Heart right ventricle (tissue), 16 donors: Measurements from ENCODE around the gene ADAM12. TPM values are rescaled to one million over a fixed set of nuclear protein-coding genes. Genes with fewer than 3 reads are reported as not detected.

Source experiments
- ATAC-seq, 8 donors: fragments of 200-7000 bp; cut with Tn5 transposase; one replicate each; pipeline ENCODE4 v1.9.1; 2020; ENCODE audit warnings: mild to moderate bottlenecking in 8 of 8, moderate library complexity in 8 of 8, moderate number of reproducible peaks in 1 of 8
- DNase-seq, 2 donors: peaks; one replicate each; pipeline ENCODE4 v3.0.0-alpha.2; 2020
- H3K27ac ChIP-seq, 10 donors: fragments of 200-600 bp; sonication (generic) in 2 of 10; one replicate each; pipeline versions ENCODE4 v1.5.0 to v1.8.0; 2020 to 2022; ENCODE audit warnings: mild to moderate bottlenecking in 3 of 10
- H3K27me3 ChIP-seq, 7 donors: fragments of 200-600 bp; one replicate each; pipeline ENCODE4 v1.8.0; 2021 to 2022; ENCODE audit warnings: mild to moderate bottlenecking in 2 of 7
- H3K36me3 ChIP-seq, 9 donors: fragments of 200-600 bp; sonication (generic) in 1 of 9; one replicate each; pipeline versions ENCODE4 v1.5.0 to v1.8.0; 2020 to 2022; ENCODE audit warnings: mild to moderate bottlenecking in 2 of 9
- H3K4me1 ChIP-seq, 9 donors: fragments of 200-600 bp; sonication (generic) in 1 of 9; one replicate each; pipeline versions ENCODE4 v1.5.0 to v1.8.0; 2020 to 2022; ENCODE audit warnings: mild to moderate bottlenecking in 4 of 9
- H3K4me3 ChIP-seq, 10 donors: fragments of 200-600 bp; sonication (generic) in 2 of 10; one replicate each; pipeline versions ENCODE4 v1.5.0 to v1.8.0; 2020 to 2022; ENCODE audit warnings: mild to moderate bottlenecking in 7 of 10, moderate library complexity in 2 of 10
- H3K9me3 ChIP-seq, 11 donors: fragments of 200-600 bp in 10 of 11; sonication (generic) in 2 of 11; one replicate each; pipeline versions ENCODE4 v1.5.0 to v1.8.0; 2013 to 2022; ENCODE audit warnings: mild to moderate bottlenecking in 2 of 11, control low read depth in 1 of 11, moderate library complexity in 1 of 11
- CTCF ChIP-seq, 9 donors: fragments of 200-600 bp; sonication (generic) in 2 of 9; IDR thresholded peaks; one replicate each; pipeline versions ENCODE4 v1.5.0 to v1.8.0; 2021 to 2022; ENCODE audit warnings: antibody characterized with exemption in 9 of 9, mild to moderate bottlenecking in 5 of 9, moderate library complexity in 1 of 9
- WGBS, 2 donors: extraction: QIAGEN DNeasy Blood & Tissue Kit; methylation state at CpG; one replicate each; pipeline ENCODE4 v1.1.7; 2013; ENCODE audit warnings: inconsistent platforms in 1 of 2; 5-methylcytosine and 5-hydroxymethylcytosine counted together
- intact Hi-C, 10 donors: fragments of 100-400 bp; cut with DNase I; formaldehyde crosslinking; loops; one replicate each; pipeline versions ENCODE4 v1.11.1 to v1.14.2; 2022
- polyA plus RNA-seq, 2 donors: library from polyadenylated mRNA; stranded (reverse); fragments of 200-250 nt; gene quantifications; one replicate each; pipeline ENCODE4 v1.2.3, GENCODE V29; 2013
- total RNA-seq, 10 donors: library from RNA; stranded (reverse); fragmentation: NEBNext Ultra II Directional in 3 of 10; extraction: Animal tissue kit (Norgen Biotek cat#: 25700) in 3 of 10; gene quantifications; one replicate each; pipeline versions ENCODE4 v1.2.1 to v1.2.4, GENCODE V29; 2021 to 2023
- donor health status: Arrhythmogenic right ventricular cardiomyopathy.
- donor health status: ischemic (EF 13 %, LVEDD 7.1; RV severe dilation, severe dysfunction).
- donor health status: healthy with polysubstance abuse.
- donor health status: DM: no; HTN: yes; CAD: no.
- donor health status: DM: no; HTN: no; CAD: no.
- donor health status: ischemic (EF 25% LVEDD 6.9; RV normal size, moderate dysfunction).
- donor health status: ischemic (EF 25% LVEDD 5.7; RV mildly dilated, moderate dysfunction).
- donor health status: healthy.
- donor health status: DM: yes; HTN: yes; CAD: no.
- donor health status: Ischemic cardiomyopathy.
- donor health status: ischemic (EF 35%, LVEDD 5.7; RV mildly dilated, moderate dysfunction).
- donor health status: nonischemic (EF 11% LVEDD 7.7; RV severe dilation, severe dysfunction).
- donor health status: DM: yes; HTN: yes; CAD: no.
- donor health status: PGD.
- donor health status: ischemic (EF 29% LVEDD 5.4; RV normal size, mild dysfunction).
- donor health status: nonischemic (EF 23%, LVEDD 6.1; RV moderate dilation, normal function).

The ADAM12 gene
- total and polyA plus RNA-seq, 12 donors, result 0.07 to 6.9 (median 0.47) TPM

DNA sequence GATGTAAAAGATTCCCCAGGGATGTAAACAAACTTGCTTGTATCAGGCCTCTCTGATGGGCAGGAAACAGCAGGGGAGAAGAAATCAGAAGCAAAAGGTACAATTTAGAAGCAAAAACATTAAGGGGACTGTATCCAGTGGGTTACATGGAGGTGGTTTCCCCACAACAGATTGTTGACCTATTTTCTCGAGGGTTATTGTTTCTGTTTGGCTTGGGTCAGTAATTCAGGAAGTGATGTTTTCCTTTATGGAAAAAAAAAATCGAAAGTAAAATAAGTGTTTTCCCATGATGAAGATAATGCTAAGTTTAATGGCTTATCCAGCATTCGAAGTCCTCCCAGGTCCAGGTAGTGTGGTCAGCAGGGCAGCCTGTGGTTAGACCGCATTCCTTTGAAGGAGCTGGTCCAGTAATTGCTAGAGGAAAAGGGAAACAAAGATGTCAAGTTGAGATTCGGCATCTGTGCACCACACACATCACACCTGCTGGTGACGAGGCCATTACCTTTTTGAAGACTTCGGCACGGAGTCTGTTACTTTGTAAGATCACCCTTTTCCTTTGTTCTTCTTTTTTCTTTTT, 37.3 kb upstream of the ADAM12 start:
- DNase-seq, result no peak
- WGBS, 2 donors, result 39 to 48% methylated on average over 8 of the region's 8 CpGs
- H3K9me3 ChIP-seq, result peaks cover 0 to 16% (median 11%) of the 10 kb centered on the region in 11 donors
- TF ChIP-seq CTCF (IDR thresholded peaks at IDR 0.05), result no peak
- peak overlapping the region in 2 of 10 donors; percentile 6 to 24 for H3K27ac ChIP-seq
- peaks cover 0 to 29% (median 7%) of the 10 kb centered on the region in 7 donors for H3K27me3 ChIP-seq
- no peaks in the 10 kb centered on the region for H3K36me3 ChIP-seq
- intact Hi-C loops, result no loop called here
- peak overlapping the region in 4 of 10 donors; percentile 11 to 32 (median 17) for H3K4me3 ChIP-seq
- H3K4me1 ChIP-seq, result peaks cover 0 to 31% (median 0%) of the 10 kb centered on the region in 9 donors
- ATAC-seq, result peak in 6 of 8 donors; percentile 16 to 77 (median 60)

DNA sequence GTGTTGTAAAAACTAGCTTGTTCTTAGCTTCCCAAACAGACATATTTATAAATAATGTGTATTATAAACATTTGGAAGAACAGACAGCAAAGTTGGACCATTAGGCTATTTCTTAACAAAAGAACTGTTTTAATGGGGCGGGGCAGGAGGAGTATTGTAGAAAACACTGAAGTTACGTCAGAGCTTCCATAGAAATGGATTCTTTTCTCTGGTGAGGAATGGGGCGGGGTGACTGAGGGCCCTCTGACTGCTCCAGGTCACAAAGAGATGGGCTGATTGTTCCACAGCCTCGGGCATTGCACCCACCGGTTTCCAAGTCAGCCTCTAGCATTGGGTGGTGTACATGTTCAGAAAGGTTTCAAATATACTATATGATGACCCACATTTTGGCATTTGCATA, 36.8 kb upstream of the ADAM12 start:
- DNase-seq, result no peak
- no peak overlapping the region for H3K27ac ChIP-seq
- H3K36me3 ChIP-seq, result no peaks in the 10 kb centered on the region
- WGBS, 2 donors, result 73 to 85% methylated on average over 5 of the region's 5 CpGs
- ATAC-seq, result peak in 1 of 8 donors; percentile 32
- intact Hi-C loops, result no loop called here
- peaks cover 0 to 16% (median 11%) of the 10 kb centered on the region in 11 donors for H3K9me3 ChIP-seq
- TF ChIP-seq CTCF (IDR thresholded peaks at IDR 0.05), result no peak
- H3K4me1 ChIP-seq, result peaks cover 0 to 31% (median 0%) of the 10 kb centered on the region in 9 donors
- H3K27me3 ChIP-seq, result peaks cover 0 to 27% (median 7%) of the 10 kb centered on the region in 7 donors
- no peak overlapping the region for H3K4me3 ChIP-seq

DNA sequence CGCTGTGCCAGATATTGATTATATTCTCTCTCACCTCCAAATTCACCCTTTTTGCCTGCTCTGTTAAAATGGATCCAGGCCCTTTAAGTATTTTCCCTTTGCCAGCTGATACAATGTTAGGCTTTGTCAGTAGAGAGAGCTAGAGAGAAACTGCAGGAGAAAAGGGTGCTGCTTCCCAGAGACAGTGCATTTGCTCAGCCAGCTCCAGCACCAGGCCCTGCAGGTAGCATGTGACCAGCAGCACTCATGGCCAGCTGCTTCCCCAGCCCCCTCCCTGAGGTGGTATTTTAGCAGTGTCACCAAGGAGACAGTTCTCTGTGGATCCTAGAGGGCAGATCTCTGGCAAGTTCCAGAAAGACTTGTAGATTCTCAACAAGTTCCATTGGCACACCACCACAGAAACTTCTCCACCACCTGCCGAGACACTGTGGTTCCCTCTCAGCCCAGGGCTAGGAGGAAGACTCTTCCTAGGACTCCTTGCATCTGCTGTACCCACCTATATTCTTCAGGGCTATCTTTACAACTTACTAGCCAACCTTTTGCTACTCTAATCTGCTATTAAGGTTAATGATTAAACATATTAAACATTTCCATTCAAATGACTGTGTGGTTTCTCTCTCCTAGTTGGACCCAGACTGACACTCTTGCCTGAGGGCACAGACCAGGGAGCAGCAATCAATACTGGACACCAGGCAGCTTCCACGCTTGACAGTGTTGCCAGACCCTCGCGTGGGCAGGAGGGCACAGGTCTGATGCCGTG, 35.6 kb upstream of the ADAM12 start:
- Histone ChIP-seq H3K36me3 (no peaks in the 10 kb centered on the region), H3K4me1 (peaks cover 0 to 31% (median 0%) of the 10 kb centered on the region in 9 donors), H3K9me3 (peaks cover 0 to 21% (median 11%) of the 10 kb centered on the region in 11 donors), H3K27ac (no peak overlapping the region), H3K4me3 (no peak overlapping the region), H3K27me3 (peaks cover 0 to 18% (median 7%) of the 10 kb centered on the region in 7 donors)
- intact Hi-C loops, result no loop called here
- ATAC-seq (no peak), DNase-seq (no peak)
- no peak for TF ChIP-seq CTCF (IDR thresholded peaks at IDR 0.05)
- WGBS, 2 donors, result 86 to 91% methylated on average over 6 of the region's 6 CpGs

DNA sequence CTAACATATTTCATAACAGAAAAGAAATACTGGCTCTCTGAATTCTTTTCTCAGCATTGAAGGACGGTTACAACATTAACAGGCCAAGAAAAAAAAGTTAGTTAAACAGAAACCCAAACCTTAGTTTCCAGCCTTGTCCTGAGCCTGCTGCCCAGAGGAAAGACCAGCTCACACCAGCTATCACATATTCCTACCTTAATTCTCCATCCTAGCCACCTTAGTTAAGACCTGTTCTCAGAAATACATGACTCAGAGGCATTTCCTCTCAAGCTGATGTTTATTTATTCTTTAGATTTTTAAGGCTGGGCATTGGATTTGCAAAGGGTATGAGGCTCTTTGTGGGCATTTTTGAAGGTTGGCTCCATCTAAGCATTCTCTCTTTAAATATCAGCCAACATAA, 34.3 kb upstream of the ADAM12 start:
- H3K27me3 ChIP-seq, result peaks cover 0 to 21% (median 0%) of the 10 kb centered on the region in 7 donors
- no peaks in the 10 kb centered on the region for H3K36me3 ChIP-seq
- no peak overlapping the region for H3K4me3 ChIP-seq
- intact Hi-C loops, result no loop called here
- 71 to 75% methylated on average over 1 of the region's 1 CpG for WGBS, 2 donors
- DNase-seq (no peak), ATAC-seq (no peak)
- peaks cover 0 to 31% (median 0%) of the 10 kb centered on the region in 9 donors for H3K4me1 ChIP-seq
- H3K9me3 ChIP-seq, result peaks cover 0 to 26% (median 11%) of the 10 kb centered on the region in 11 donors
- no peak for TF ChIP-seq CTCF (IDR thresholded peaks at IDR 0.05)
- H3K27ac ChIP-seq, result no peak overlapping the region
